K562 (cell line): ENCODE data around the gene ANKDD1A. TPM values are rescaled to one million over a fixed set of nuclear protein-coding genes. Genes with fewer than 3 reads are reported as not detected.

Experiments used
- GATAD2B ChIP-seq: fragments of 450-650 bp; IDR thresholded peaks from 2 replicates; pipeline ENCODE4 v1.6.1; 2017; ENCODE audit warnings: mild to moderate bottlenecking, borderline replicate concordance
- GMEB1 ChIP-seq: fragments of 250-450 bp; sonication (Bioruptor Pico); IDR thresholded peaks from 2 replicates; pipeline ENCODE4 v1.4.0; 2020; ENCODE audit warnings: mild to moderate bottlenecking
- HCFC1 ChIP-seq: IDR thresholded peaks from 2 replicates; pipeline ENCODE4 v1.6.1; 2012; ENCODE audit warnings: low read depth, low read length, improper control_type of control experiment
- POU5F1 ChIP-seq: fragments of 150-350 bp; IDR thresholded peaks from 2 replicates; pipeline ENCODE4 v1.6.1; 2014; ENCODE audit warnings: borderline replicate concordance, low read length, low read depth, mild to moderate bottlenecking; ENCODE audit not compliant: partially characterized antibody
- polyA plus RNA-seq, 8 experiments: library from polyadenylated mRNA; depleted of rRNA in 4 of 8; stranded (reverse) in 5 of 8; unstranded in 3 of 8; fragments of >200 nt; fragmentation: Nextera tagmentation in 2 of 8; fragmentation: Illumina TruSeq in 1 of 8; extraction: Ambion mirVana in 2 of 8; extraction: Trizol in 1 of 8; gene quantifications; 2 replicates each; pipeline versions ENCODE4 v1.2.1 to v1.2.3, GENCODE V29; 2011 to 2014; ENCODE audit warnings: inconsistent platforms in 1 of 8, missing spikeins in 1 of 8
- total RNA-seq, 7 experiments: library from RNA; depleted of rRNA in 6 of 7; stranded (reverse); fragments of >200 nt in 6 of 7; fragmentation: Illumina TruSeq in 2 of 7; extraction: Trizol in 2 of 7; gene quantifications; 2 replicates each; pipeline versions ENCODE4 v1.2.1 to v1.2.3, GENCODE V29; 2011 to 2021; ENCODE audit warnings: low replicate concordance in 1 of 7
- TF ChIP-seq, protein P1 (sequence below): fragments of 250-450 bp; sonication (Bioruptor Pico); IDR thresholded peaks from 2 replicates; pipeline ENCODE4 v1.8.0; 2021; ENCODE audit warnings: moderate library complexity, mild to moderate bottlenecking, inconsistent platforms
- TF ChIP-seq, protein P2 (sequence below): fragments of 450-650 bp; conservative IDR thresholded peaks from 2 replicates; pipeline ENCODE4 v1.6.1; 2016; ENCODE audit warnings: missing genetic modification characterization, low read depth, mild to moderate bottlenecking, missing compliant biosample characterization, moderate library complexity

ANKDD1A gene
- total and polyA plus RNA-seq, 9 of the 15 experiments (the other 6 are each of a cell fraction or from before 2014, with no cell fraction given) = 0.08 to 0.80 (median 0.43) TPM

GRCh38 chr15:64892847-64893403, 18.8 kb upstream of the ANKDD1A start (continued):
- TF ChIP-seq, protein P1, sequence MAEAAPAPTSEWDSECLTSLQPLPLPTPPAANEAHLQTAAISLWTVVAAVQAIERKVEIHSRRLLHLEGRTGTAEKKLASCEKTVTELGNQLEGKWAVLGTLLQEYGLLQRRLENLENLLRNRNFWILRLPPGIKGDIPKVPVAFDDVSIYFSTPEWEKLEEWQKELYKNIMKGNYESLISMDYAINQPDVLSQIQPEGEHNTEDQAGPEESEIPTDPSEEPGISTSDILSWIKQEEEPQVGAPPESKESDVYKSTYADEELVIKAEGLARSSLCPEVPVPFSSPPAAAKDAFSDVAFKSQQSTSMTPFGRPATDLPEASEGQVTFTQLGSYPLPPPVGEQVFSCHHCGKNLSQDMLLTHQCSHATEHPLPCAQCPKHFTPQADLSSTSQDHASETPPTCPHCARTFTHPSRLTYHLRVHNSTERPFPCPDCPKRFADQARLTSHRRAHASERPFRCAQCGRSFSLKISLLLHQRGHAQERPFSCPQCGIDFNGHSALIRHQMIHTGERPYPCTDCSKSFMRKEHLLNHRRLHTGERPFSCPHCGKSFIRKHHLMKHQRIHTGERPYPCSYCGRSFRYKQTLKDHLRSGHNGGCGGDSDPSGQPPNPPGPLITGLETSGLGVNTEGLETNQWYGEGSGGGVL (CRISPR knock-in tag) = no peak
- TF ChIP-seq, protein P2, sequence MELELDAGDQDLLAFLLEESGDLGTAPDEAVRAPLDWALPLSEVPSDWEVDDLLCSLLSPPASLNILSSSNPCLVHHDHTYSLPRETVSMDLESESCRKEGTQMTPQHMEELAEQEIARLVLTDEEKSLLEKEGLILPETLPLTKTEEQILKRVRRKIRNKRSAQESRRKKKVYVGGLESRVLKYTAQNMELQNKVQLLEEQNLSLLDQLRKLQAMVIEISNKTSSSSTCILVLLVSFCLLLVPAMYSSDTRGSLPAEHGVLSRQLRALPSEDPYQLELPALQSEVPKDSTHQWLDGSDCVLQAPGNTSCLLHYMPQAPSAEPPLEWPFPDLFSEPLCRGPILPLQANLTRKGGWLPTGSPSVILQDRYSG (tag) = no peak
- no peak for TF ChIP-seq POU5F1
- no peak for TF ChIP-seq GMEB1 (CRISPR knock-in tag)
- TF ChIP-seq HCFC1 = no peak
- no peak for TF ChIP-seq GATAD2B
- TF ChIP-seq, all 486 proteins: peak for 0
